Thyroid gland (tissue), 4 donors: ENCODE data around the gene GALNT13. TPM values are rescaled to one million over a fixed set of nuclear protein-coding genes. Genes with fewer than 3 reads are reported as not detected.

Experiments
- DNase-seq, 2 donors: peaks; one replicate each; pipeline ENCODE4 v3.0.0-alpha.2; 2019
- H3K27ac ChIP-seq, 3 donors: fragments of 200-600 bp; sonication (generic); 1 replicate in 2 of 3; 2 replicates in 1 of 3; pipeline ENCODE4 v1.5.1; 2016 to 2019; ENCODE audit warnings: mild to moderate bottlenecking in 1 of 3, moderate library complexity in 1 of 3
- H3K27me3 ChIP-seq: fragments of 200-600 bp; sonication (generic); one replicate; pipeline ENCODE4 v1.5.1; 2019
- H3K36me3 ChIP-seq, 2 donors: fragments of 200-600 bp; sonication (generic); one replicate each; pipeline ENCODE4 v1.5.1; 2016 to 2019
- H3K4me1 ChIP-seq, 2 donors: fragments of 200-600 bp; sonication (generic); one replicate each; pipeline ENCODE4 v1.5.1; 2017 to 2019
- H3K4me3 ChIP-seq, 3 donors: fragments of 200-600 bp; sonication (generic); replicated peaks in 1 of 3; 1 replicate in 2 of 3; 2 replicates in 1 of 3; pipeline ENCODE4 v1.5.1; 2016; ENCODE audit warnings: mild to moderate bottlenecking in 1 of 3
- H3K9me3 ChIP-seq: fragments of 200-600 bp; sonication (generic); one replicate; pipeline ENCODE4 v1.5.1; 2017
- POLR2A ChIP-seq, 2 donors: fragments of 450-650 bp; IDR thresholded peaks; one replicate each; pipeline ENCODE4 v1.6.1; 2017; ENCODE audit warnings: antibody characterized with exemption in 2 of 2, mild to moderate bottlenecking in 2 of 2, moderate library complexity in 1 of 2
- WGBS, 2 donors: methylation state at CpG; one replicate each; pipeline ENCODE4 v1.1.5; 2017; 5-methylcytosine and 5-hydroxymethylcytosine counted together
- intact Hi-C: fragments of 100-400 bp; cut with DNase I; formaldehyde crosslinking; loops from one replicate; pipeline ENCODE4 v1.15.1; 2023
- total RNA-seq, 4 donors: library from RNA; depleted of rRNA; stranded (reverse); fragments of >200 nt; gene quantifications; one replicate each; pipeline ENCODE4 v1.2.3, GENCODE V29; 2016
- TF ChIP-seq, protein P1 (sequence below), 6 experiments: fragments of 200-600 bp in 3 of 6; fragments of 450-650 bp in 3 of 6; sonication (generic) in 3 of 6; IDR thresholded peaks; one replicate each; pipeline ENCODE4 v1.5.1; 2016 to 2019; ENCODE audit warnings: antibody characterized with exemption in 6 of 6, mild to moderate bottlenecking in 2 of 6, inconsistent platforms in 1 of 6, moderate library complexity in 1 of 6

Gene GALNT13
- total RNA-seq, 4 donors from 2014 or later: 0.13 to 2.3 TPM; not detected in 2

DNA sequence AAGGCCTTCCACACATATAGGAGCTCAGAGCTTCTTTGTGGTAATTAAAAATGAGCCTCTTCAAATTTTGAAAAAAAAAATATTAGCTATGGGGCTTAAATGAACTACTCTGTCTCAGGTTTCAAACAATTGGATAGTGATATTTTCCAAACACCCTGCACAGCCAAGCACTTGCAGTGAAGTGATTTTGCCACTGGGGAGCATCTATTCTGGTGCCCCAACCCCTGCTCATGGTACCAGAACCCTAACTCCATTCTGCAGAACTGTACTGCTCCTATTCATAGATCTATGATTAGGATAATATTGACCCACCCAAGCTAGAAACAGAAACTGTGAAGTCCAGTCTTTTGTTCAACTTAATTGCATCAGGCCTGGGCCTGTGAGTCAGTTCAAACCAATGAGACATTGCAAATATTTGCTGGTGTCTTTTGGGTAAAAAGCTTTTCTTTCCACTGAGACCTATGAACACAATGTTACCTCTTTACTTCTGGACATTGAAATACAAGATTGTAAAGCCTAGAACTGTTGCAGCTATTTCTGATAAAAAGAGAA lies 324.0 kb downstream of the GALNT13 start:
- Histone ChIP-seq H3K27me3 (no peaks in the 10 kb centered on the region), H3K27ac (no peak overlapping the region), H3K4me1 (no peaks in the 10 kb centered on the region), H3K9me3 (no peaks in the 10 kb centered on the region), H3K36me3 (no peaks in the 10 kb centered on the region), H3K4me3 (no peak overlapping the region)
- DNase-seq: no peak
- TF ChIP-seq, protein P1, sequence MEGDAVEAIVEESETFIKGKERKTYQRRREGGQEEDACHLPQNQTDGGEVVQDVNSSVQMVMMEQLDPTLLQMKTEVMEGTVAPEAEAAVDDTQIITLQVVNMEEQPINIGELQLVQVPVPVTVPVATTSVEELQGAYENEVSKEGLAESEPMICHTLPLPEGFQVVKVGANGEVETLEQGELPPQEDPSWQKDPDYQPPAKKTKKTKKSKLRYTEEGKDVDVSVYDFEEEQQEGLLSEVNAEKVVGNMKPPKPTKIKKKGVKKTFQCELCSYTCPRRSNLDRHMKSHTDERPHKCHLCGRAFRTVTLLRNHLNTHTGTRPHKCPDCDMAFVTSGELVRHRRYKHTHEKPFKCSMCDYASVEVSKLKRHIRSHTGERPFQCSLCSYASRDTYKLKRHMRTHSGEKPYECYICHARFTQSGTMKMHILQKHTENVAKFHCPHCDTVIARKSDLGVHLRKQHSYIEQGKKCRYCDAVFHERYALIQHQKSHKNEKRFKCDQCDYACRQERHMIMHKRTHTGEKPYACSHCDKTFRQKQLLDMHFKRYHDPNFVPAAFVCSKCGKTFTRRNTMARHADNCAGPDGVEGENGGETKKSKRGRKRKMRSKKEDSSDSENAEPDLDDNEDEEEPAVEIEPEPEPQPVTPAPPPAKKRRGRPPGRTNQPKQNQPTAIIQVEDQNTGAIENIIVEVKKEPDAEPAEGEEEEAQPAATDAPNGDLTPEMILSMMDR (IDR thresholded peaks at IDR 0.05): no peak
- TF ChIP-seq POLR2A (IDR thresholded peaks at IDR 0.05): no peak
- intact Hi-C loops: no loop called here

DNA sequence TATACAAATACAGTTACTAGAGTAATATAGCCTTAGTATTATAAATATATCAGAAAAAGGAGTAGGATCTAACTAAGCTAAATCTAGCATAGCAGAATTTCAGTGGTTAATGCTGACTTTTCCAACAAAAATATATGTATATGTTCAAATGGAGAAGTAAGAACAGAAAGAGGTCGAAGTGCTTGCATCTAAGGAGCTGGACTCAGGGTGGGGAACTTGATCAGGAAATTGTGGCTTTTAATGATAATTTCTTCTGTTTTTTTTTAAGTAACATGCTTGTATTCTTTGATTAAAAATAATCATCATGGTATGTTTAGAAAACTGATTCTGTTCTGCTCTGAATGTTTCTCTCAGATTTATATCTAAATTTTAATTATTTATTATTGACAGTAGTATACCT lies 327.1 kb downstream of the GALNT13 start:
- intact Hi-C loops: no loop called here
- Histone ChIP-seq H3K36me3 (no peaks in the 10 kb centered on the region), H3K27me3 (no peaks in the 10 kb centered on the region), H3K4me1 (no peaks in the 10 kb centered on the region), H3K27ac (no peak overlapping the region), H3K9me3 (no peaks in the 10 kb centered on the region), H3K4me3 (no peak overlapping the region)
- WGBS, 2 donors: 65 to 66% methylated on average over 1 of the region's 1 CpG
- DNase-seq: no peak
- TF ChIP-seq, protein P1 (IDR thresholded peaks at IDR 0.05): no peak
- no peak for TF ChIP-seq POLR2A (IDR thresholded peaks at IDR 0.05)

DNA sequence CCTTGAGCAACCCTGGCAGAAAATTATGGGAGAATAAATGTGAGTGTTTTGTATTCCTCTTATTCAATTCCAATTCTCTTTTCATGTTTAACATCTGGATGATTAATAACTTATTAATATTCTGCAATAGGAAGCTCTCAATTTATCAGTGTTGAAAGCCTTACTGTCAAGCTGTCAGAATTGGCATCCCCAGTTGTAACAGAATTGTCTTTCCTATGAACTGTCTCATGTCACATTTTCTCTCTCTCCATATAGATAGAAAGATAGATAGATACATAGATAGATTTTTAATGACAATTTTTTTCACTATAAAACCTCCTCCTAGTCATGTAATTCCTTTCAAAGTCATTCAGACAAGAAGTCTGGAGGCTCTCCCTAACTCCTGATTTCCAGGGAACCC lies 331.5 kb downstream of the GALNT13 start:
- intact Hi-C loops: no loop called here
- H3K4me1 ChIP-seq: no peaks in the 10 kb centered on the region
- H3K36me3 ChIP-seq: no peaks in the 10 kb centered on the region
- TF ChIP-seq POLR2A (IDR thresholded peaks at IDR 0.05): no peak
- H3K27me3 ChIP-seq: no peaks in the 10 kb centered on the region
- no peak overlapping the region for H3K4me3 ChIP-seq
- no peak overlapping the region for H3K27ac ChIP-seq
- H3K9me3 ChIP-seq: no peaks in the 10 kb centered on the region
- DNase-seq: no peak

DNA sequence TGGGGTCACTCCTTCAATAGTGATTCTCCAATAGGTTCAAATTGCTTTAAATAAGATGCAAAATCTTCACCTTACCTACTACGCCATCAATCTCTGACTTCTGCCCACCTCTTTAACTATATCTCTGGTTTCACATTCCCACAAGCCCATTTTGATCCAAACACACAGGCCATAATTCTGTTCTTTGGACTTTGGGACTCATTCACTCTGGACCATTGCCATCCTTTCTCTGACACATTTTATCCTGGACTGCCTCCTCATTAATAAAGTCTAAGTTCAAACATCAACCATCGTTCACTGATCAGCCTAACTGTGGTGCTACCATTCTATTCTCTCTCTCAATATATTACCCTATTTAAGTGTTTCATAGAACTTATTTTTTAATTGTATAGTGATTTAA lies 332.2 kb downstream of the GALNT13 start:
- H3K4me1 ChIP-seq: no peaks in the 10 kb centered on the region
- no peaks in the 10 kb centered on the region for H3K27me3 ChIP-seq
- DNase-seq: no peak
- H3K36me3 ChIP-seq: no peaks in the 10 kb centered on the region
- H3K9me3 ChIP-seq: no peaks in the 10 kb centered on the region
- no peak overlapping the region for H3K27ac ChIP-seq
- H3K4me3 ChIP-seq: no peak overlapping the region
- no peak for TF ChIP-seq POLR2A (IDR thresholded peaks at IDR 0.05)
- TF ChIP-seq, protein P1 (IDR thresholded peaks at IDR 0.05): no peak
- WGBS, 2 donors: 87 to 93% methylated on average over 2 of the region's 2 CpGs
- intact Hi-C loops: no loop called here

DNA sequence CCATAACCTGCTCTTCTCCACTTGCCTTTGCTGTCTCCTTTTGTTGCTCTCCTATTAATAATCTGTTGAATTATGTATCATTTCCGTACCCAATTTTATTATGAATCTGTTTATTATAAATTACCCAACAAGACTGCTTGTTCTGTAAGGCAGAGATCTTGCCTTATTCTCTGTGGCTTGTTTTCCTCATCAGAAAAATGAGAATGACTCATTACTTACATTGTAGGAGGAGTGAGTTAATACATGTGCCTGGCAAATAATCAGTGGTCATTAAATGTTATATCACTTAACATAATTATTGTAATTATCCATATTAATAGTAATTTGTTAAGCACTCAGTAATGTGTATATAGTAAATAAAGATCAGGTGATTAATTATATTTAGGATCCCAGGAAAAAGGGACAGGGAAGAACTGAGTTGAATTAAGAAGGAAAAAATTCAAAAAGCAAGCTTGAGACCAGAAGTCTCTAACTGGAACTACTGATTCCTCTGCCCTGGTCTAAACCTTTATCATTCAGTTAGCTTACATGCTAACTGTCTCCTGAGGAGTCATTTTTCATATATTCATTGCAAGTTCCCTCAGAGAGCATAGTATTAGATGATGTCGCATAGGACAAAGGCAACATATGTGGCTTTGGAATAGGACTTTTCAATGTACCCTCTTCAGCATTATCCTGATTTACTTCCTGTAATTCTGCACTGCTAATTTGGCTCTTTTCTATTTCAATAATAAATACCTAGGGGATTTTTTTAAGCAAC lies 335.7 kb downstream of the GALNT13 start:
- Histone ChIP-seq H3K27ac (no peak overlapping the region), H3K4me3 (no peak overlapping the region), H3K27me3 (no peaks in the 10 kb centered on the region), H3K36me3 (no peaks in the 10 kb centered on the region), H3K9me3 (no peaks in the 10 kb centered on the region), H3K4me1 (no peaks in the 10 kb centered on the region)
- DNase-seq: no peak
- intact Hi-C loops: no loop called here
- 81 to 84% methylated on average over 2 of the region's 2 CpGs for WGBS, 2 donors
- TF ChIP-seq POLR2A (IDR thresholded peaks at IDR 0.05): no peak
- TF ChIP-seq, protein P1 (IDR thresholded peaks at IDR 0.05): no peak
